Osteocyte (in vitro differentiated cells): ENCODE data around the gene RUFY3. TPM values are rescaled to one million over a fixed set of nuclear protein-coding genes. Genes with fewer than 3 reads are reported as not detected.
"Not testable (repeated sequence)": the region's sequence is repeated elsewhere in the genome, so short reads cannot be mapped to it uniquely, and the experiment has no call there.

Experiments used
- DNase-seq: peaks from one replicate; pipeline ENCODE4 v3.0.0; 2021; ENCODE audit warnings: mixed read lengths; ENCODE audit not compliant: unreplicated experiment; ENCODE audit errors: extremely low spot score
- H3K27ac Mint-ChIP-seq: one replicate; pipeline ENCODE4 v1.8.0; 2021; ENCODE audit warnings: mild to moderate bottlenecking, mixed read lengths; ENCODE audit not compliant: unreplicated experiment
- H3K27me3 Mint-ChIP-seq: one replicate; pipeline ENCODE4 v1.8.0; 2021; ENCODE audit warnings: mixed read lengths; ENCODE audit not compliant: unreplicated experiment
- H3K36me3 Mint-ChIP-seq: one replicate; pipeline ENCODE4 v1.8.0; 2021; ENCODE audit warnings: mixed read lengths; ENCODE audit not compliant: unreplicated experiment
- H3K4me1 Mint-ChIP-seq: one replicate; pipeline ENCODE4 v1.8.0; 2021; ENCODE audit warnings: mixed read lengths; ENCODE audit not compliant: unreplicated experiment
- H3K4me3 Mint-ChIP-seq: one replicate; pipeline ENCODE4 v1.8.0; 2021; ENCODE audit warnings: mild to moderate bottlenecking, moderate library complexity, mixed read lengths; ENCODE audit not compliant: unreplicated experiment
- H3K9me3 Mint-ChIP-seq: one replicate; pipeline ENCODE4 v1.8.0; 2021; ENCODE audit warnings: mixed read lengths; ENCODE audit not compliant: unreplicated experiment
- total RNA-seq: library from RNA; stranded (reverse); gene quantifications from 2 replicates; pipeline ENCODE4 v1.2.1, GENCODE V29; 2021
- TF ChIP-seq, protein P1 (sequence below): fragments of 200-600 bp; sonication (generic); IDR thresholded peaks from 2 replicates; pipeline ENCODE4 v1.5.0; 2021; ENCODE audit warnings: antibody characterized with exemption, mild to moderate bottlenecking, moderate library complexity

Gene RUFY3
- total RNA-seq, 1 donor from 2014 or later: 73.5 TPM

DNA sequence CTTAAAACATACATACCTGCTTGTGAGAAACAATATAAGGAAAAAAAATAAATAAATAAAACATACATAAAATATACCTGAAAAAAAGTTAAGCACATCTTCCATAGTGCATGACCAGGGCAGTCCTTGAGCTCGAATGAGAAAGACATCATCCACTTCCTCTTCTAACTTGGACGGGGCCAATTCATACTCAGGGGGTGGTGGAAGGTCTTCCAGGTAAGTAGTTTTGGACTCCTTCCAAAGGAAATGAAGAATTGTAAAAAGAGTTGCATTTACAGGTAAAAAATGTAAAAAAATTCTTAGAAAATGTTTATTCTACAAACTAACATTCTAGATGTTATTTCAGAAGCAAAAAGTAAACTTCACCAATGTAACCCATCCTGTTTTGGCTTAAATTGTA is 114.3 kb downstream of the RUFY3 start:
- Mint-ChIP-seq H3K4me3 (no peak overlapping the region), H3K36me3 (peaks cover 20% of the 10 kb centered on the region), H3K9me3 (no peaks in the 10 kb centered on the region), H3K27me3 (no peaks in the 10 kb centered on the region), H3K27ac (no peak overlapping the region), H3K4me1 (peaks cover 18% of the 10 kb centered on the region)
- TF ChIP-seq, protein P1, sequence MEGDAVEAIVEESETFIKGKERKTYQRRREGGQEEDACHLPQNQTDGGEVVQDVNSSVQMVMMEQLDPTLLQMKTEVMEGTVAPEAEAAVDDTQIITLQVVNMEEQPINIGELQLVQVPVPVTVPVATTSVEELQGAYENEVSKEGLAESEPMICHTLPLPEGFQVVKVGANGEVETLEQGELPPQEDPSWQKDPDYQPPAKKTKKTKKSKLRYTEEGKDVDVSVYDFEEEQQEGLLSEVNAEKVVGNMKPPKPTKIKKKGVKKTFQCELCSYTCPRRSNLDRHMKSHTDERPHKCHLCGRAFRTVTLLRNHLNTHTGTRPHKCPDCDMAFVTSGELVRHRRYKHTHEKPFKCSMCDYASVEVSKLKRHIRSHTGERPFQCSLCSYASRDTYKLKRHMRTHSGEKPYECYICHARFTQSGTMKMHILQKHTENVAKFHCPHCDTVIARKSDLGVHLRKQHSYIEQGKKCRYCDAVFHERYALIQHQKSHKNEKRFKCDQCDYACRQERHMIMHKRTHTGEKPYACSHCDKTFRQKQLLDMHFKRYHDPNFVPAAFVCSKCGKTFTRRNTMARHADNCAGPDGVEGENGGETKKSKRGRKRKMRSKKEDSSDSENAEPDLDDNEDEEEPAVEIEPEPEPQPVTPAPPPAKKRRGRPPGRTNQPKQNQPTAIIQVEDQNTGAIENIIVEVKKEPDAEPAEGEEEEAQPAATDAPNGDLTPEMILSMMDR: no peak
- no peak for DNase-seq

DNA sequence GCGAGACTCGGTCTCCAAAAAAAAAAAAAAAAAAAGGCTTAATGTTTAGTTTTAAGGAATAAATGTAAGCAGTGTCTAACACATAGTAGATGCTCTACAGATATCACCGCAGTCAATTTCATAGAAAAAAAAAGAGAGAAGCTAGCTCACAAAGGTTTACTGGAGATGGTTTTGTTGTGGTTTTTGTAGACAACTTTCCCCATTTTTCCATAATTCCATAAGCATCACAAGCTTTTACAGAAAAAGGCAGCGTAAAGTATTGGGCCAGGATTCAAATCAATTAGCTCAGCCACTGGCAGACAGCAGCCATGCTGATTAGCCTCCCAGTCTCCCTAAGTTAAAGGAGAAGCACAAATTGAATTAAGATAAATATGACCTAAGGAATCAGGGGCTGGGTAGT is 116.4 kb downstream of the RUFY3 start:
- peak overlapping the region; percentile 96 for H3K4me3 Mint-ChIP-seq
- DNase-seq: no peak

DNA sequence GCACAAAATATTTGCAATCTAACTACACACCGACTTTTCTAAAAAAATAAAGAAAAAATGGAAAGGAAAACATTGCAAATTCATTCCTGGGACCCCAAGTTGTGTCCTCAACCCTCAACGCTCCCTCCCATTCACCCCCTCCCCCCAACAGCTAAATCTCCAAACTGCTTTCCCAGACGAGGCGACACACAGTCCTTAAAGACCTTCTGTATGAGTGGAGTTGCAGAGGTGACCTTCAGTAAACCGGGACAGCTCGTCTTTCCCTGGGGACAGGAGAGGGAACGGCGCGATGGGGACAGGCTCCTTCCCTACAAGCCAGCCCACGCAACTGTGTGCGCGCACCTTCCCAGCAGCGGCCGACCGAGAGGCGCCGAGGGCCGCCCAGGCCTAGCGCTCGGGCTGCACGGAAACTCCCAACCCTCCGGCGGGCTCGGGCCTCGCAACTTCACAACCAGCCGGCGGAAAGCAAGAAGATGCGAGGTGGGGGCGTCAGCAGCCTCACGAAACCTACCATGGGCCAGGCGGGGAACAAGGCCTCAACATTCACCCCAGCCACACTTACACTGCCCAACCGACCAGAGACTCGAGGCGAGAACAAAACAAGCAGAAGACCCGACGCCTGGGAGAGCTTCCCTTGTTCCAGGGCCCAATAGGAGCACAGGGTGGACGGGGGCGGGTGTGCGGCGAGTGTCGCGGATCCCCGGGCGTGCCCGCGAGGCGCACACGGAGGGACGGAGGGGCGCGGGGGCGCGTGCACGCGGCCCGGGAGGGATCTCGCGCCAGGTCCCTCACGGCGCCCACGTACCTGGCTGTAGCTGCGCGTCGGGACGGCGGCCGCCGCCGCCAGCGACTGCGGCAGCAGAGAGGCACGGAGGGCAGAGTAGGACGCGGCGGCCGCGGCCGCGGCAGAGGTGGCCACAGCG is 117.2 kb downstream of the RUFY3 start:
- Mint-ChIP-seq H3K27ac (peak overlapping the region; percentile 89), H3K4me1 (peaks cover 15% of the 10 kb centered on the region), H3K4me3 (peak overlapping the region; percentile 96), H3K9me3 (no peaks in the 10 kb centered on the region), H3K36me3 (peaks cover 3% of the 10 kb centered on the region), H3K27me3 (no peaks in the 10 kb centered on the region)
- TF ChIP-seq, protein P1: no peak
- DNase-seq: peak; percentile 86

More for the DNA sequence above, 116.4 kb downstream of the RUFY3 start:
- peak overlapping the region; percentile 89 for H3K27ac Mint-ChIP-seq
- H3K36me3 Mint-ChIP-seq: peaks cover 4% of the 10 kb centered on the region
- TF ChIP-seq, protein P1: no peak
- no peaks in the 10 kb centered on the region for H3K27me3 Mint-ChIP-seq
- H3K4me1 Mint-ChIP-seq: peaks cover 18% of the 10 kb centered on the region
- no peaks in the 10 kb centered on the region for H3K9me3 Mint-ChIP-seq

DNA sequence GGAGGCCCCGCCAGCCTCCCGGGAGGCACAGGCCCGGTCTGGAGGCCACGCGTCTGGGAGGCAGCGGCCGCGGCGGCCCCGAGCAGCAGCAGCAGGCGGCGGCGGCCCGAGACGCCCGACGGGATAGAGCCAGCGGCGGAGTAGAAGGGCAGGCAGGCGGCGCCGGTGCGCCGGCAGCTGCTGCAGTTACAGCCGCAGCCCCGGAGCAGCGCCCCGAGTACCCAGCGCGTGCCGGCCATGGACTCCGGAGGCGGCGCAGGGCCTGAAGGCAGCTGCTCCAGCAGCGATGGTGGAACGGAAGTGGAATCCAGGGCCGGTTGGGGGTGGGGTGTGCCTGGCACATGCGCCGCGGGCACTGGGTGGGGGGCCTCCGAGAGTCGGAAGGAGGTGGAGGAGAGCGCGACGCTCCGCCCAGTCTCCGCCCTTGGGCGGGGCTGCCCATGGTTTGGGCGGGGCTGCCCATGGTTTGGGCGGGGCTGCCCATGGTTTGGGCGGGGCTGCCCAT is 117.9 kb downstream of the RUFY3 start, which contains the start of gene GRSF1:
TSS of gene GRSF1 (minus strand) at position 302 of the 505 bp plus-strand sequence. CDS start at position 239, 63 bp downstream.
- TF ChIP-seq, protein P1: peak; percentile 36
- Mint-ChIP-seq H3K36me3 (peaks cover 3% of the 10 kb centered on the region), H3K27ac (peak within 1 kb of the TSS; percentile 89), H3K4me1 (peaks cover 15% of the 10 kb centered on the region), H3K27me3 (no peaks in the 10 kb centered on the region), H3K4me3 (peak within 1 kb of the TSS; percentile 96), H3K9me3 (no peaks in the 10 kb centered on the region)
- peak; percentile 98 for DNase-seq

DNA sequence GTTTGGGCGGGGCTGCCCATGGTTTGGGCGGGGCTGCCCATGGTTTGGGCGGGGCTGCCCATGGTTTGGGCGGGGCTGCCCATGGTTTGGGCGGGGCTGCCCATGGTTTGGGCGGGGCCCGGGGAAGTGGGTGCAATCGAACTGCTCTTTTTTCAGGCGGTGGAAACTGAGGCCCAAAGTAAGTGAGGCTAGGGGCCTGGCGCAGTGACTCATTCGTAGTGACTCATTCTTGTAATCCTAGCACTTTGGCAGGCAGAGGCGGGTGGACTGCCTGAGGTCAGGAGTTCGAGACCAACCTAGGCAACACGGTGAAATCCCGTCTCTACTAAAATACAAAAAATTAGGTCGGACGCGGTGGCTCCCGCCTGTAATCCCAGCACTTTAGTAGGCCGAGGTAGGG is 118.4 kb downstream of the RUFY3 start:
- H3K36me3 Mint-ChIP-seq, H3K9me3 Mint-ChIP-seq, DNase-seq, H3K27me3 Mint-ChIP-seq, H3K27ac Mint-ChIP-seq: not testable (repeated sequence)
- peaks cover 15% of the 10 kb centered on the region for H3K4me1 Mint-ChIP-seq
- H3K4me3 Mint-ChIP-seq: peak overlapping the region; percentile 40

DNA sequence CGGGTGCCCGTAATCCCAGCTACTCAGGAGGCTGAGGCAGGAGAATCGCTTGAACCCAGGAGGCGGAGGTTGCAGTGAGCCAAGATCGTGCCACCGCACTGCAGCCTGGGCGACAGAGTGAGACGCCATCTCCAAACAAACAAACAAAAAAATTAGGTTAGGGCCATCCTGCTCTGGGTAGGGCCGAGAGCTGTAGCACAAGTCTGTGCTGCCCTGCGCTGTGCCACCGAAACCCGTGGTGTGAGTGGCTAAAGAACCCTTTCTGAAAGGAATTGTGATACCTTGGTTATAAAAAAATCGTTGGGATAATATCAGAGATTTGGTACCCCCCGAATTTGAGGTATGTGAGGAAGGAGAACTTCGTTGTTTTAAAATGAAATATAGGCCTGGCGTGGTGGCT is 118.9 kb downstream of the RUFY3 start:
- H3K4me1 Mint-ChIP-seq: peaks cover 15% of the 10 kb centered on the region
- H3K36me3 Mint-ChIP-seq, H3K4me3 Mint-ChIP-seq, DNase-seq, H3K27ac Mint-ChIP-seq, H3K27me3 Mint-ChIP-seq, H3K9me3 Mint-ChIP-seq: not testable (repeated sequence)
